ENCODE measurements around the gene FES. TPM values are rescaled to one million over a fixed set of nuclear protein-coding genes. Genes with fewer than 3 reads are reported as not detected.
"Not testable (repeated sequence)": the region's sequence is repeated elsewhere in the genome, so short reads cannot be mapped to it uniquely, and the experiment has no call there.

FES gene
- total RNA-seq, 1 donor from 2014 or later, result 91.5 TPM

DNA sequence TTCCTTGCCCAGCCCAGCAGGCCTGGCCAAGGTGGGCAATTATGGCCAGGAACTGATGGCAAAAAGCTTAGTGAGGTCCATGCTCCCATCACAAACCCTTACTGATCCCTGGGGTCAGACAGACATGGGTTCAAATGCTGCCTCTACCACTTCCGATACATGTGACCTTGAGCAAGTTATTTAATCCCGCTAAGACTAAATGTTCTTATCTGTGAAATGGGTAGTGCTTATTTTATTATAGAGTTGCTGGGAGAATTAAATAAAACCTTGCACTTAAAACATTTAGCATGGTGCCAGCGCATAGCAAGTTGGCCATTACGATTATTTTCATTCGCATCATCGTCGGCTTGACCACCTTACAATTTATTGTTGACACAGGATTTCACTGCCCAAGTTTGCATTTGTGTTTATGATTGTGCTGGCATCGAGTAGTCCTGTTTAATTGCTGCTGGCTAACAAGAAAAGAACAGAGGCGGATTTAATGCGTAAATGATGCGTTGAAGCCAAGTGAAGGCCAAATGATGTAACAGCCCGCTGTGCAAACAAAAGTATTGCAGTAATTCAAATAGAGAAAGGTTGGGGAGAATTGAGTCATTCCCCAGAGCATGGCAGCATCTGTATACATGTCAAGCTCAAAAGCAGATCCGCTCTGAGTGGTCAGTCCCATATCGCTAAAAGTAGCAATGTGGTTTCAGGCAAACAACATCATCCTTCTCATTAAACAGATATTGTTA, 23.2 kb upstream of the FES start:
- DNase-seq (ENCODE audit: extremely low read depth, low read depth, low spot score), result no peak

DNA sequence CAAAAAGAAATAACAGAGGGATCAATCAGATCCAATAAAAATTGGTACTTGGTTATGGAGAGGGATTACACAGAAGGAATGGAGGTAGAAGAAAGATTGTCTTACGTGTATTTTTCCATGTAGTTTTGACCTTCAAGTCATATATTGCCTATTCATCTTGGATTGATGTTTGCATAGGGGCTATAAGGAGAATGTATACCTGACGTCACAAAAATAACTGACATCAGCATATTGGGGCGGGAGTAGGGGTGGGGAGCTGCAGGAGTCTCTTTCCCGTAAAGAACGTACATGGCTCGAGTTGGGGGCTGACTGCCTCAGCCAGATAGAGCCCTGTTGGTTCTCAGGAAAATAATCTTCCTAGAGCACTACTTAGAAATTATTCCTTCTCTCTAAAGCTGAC, 21.8 kb upstream of the FES start:
- no peak for DNase-seq (ENCODE audit: extremely low read depth, low read depth, low spot score)

DNA sequence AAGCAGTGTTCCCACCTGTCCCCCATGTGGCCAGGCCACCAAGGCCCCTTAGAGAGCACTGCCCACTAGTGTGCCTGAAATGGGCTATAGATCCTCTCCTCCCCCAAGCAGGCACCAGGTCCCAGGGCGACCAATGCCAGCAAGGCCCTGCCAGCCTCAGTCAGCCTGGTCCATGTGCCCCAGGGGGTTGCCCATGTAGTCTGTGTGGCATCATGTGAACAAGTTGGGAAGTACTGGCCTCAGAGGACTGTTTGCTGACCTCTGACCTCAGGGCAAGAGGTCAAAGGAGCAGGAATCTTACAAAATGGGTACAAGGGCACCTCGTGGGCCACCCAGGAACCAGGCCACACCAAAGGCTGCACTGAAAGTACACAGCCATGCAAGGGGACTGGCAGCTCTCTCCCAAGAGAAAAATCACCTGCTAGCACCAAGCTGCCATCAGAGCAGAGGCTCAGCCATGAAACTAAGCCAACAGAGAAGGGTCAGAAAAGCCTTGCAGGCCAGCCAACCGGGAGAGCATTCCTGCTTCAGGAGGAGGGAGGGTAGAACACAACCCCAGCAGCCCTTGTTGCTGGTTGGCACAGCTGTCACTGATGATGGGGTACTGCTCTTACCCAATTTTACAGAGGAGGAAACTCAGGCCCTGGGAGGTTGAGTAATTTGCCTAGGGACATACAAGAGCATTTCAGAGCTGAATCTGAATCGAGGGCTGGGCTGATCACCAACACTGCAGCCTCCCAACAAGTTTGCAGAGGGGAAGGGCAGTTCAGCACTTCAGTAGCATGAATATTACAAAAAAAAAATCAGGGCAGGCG, 21.1 kb upstream of the FES start:
- DNase-seq (ENCODE audit: extremely low read depth, low read depth, low spot score), result no peak

DNA sequence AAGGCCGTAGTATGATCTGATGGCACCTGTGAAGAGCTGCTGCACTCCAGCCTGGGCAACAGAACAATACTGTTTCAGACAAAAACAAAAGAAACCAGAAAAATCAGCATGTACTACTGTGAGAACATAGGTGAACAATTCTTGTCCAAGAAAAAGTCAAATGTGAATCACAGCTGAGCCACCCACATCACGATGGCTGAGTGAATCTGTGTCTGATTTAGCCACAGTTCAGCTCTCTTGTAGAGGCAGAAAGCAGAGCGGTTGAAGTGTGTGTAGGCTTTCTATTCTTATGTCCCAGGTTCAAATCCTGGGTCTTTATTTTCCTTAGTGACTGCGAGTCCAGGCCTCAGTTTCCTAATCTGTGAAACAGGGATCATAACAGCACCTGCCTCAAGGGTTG, 20.3 kb upstream of the FES start:
- no peak for DNase-seq (ENCODE audit: extremely low read depth, low read depth, low spot score)

DNA sequence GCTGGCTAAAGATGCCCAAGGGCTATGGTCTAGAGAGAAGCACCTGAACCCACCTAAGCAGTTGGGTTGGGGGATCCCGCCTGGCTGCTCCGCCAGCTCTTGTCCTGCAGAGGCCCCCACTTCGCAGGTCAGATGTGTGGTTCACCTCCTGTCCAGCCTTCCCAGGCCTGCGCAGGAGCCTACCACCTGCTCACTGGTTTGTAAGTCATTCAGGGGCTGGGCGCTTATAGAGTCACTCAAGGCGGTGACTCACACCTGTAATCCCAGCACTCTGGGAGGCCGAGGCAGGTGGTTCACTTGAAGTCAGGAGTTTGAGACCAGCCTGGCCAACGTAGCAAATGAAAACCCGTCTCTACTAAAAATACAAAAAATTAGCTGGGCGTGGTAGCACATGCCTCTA, 19.8 kb upstream of the FES start:
- no peak for DNase-seq (ENCODE audit: extremely low read depth, low read depth, low spot score)

DNA sequence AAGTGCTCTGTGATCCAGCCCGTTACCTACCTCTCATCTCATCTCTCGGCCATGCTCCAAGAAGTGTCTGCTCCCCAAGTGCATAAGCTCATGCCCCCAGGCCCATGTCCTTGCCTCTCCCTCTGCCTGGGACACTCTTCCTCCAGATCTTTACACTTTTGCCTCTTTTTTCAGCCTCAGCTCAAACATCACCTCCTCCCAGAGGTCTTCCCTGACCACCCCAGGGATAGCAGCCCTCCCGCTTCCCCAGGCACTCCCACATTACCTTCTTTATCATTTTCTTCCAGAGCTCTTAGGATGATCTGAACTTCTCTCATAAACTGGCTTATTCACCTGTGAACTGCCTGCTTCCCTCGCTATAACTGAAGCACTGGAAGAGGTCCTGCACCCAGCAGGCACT, 18.6 kb upstream of the FES start:
- no peak for DNase-seq (ENCODE audit: extremely low read depth, low read depth, low spot score)

DNA sequence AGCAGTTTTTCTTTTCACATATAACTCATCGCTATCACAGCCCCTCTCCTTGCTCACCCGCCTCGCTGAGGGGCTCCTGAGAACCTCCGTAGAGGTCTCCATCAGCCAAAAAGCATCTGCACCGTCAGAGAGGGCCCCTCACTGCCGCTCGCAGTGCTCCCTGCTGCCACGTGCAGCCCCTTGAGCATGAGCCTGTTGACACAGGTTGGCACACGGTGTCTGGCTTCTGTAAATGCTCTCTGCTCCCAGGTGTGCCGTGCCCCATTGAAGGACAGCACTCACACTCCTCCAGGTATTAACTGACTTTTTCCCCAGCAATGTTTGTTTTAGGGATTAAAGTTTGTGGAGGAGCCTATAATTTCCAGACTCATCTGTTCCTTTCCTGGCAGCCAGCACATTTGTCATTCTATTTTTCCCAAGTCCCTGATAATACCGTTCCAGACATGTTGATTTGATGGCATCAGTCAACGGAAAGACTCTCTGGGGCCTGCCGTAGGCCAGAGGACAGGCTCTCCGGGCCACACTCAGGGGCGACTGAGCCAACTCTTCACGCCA, 18.1 kb upstream of the FES start:
- no peak for DNase-seq (ENCODE audit: extremely low read depth, low read depth, low spot score)

DNA sequence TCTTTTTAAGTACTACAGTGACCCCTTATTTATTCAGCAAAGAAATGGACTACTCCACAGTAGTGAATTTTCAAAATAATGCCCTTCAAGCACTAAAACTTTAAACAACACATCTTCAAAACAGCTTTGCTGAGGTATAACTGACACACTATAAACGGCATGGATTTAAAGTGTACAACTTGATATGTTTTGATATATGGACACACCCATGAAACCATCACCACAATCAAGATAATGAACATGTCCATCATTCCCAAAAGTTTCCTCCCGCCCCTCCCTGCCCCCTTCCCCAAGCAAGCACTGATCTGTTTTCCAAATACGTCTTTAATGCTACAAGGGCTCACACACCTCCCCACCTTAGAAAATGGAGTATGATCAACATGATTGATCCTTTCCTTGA, 17.5 kb upstream of the FES start:
- DNase-seq (ENCODE audit: extremely low read depth, low read depth, low spot score), result no peak

DNA sequence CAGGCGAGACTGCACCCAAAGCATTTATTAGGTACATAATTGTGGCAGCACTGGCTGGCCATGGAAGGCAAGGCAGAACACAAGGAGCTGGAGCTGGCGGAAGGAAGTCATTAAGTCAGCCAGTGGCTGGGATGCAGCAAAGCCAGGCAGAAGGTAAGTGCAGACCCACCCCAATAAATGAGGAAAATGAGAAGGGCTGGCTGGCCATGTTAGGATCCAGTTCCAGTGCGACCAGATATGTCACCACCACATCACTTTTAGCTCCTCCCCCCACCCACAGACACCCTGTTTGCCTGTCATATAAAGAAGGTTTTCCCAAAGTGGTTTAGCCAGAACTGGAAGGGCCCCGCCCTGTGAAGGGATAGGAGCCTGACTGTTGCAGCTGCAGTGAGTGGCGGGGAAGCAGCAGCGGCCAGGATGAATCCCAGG, 16.0 kb upstream of the FES start, which contains the start of gene FURIN:
TSS of gene FURIN (plus strand) at position 328 of the 429 bp plus-strand sequence. CDS start 7,153 bp downstream, outside the sequence.
- no peak for DNase-seq (ENCODE audit: extremely low read depth, low read depth, low spot score)

DNA sequence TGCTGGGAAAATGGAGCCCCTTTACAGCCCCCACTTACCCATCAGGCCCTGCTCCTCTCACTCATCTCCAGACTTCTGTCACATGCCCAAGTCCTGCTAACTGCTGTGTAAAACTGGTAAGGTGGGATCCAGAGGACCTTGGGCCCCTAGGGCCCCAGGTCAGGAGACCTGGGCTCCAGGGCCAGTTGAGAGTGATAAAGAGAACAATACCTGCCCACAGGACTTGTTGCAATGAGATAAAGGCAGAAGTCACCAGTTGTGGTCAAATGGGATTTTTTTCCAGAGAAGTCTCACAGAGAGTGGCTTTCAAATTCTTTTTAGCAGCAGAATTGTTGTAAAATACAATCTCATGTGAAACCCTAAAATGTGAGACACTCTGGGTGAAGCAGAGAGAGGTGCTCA, 15.2 kb upstream of the FES start:
- no peak for DNase-seq (ENCODE audit: extremely low read depth, low read depth, low spot score)

DNA sequence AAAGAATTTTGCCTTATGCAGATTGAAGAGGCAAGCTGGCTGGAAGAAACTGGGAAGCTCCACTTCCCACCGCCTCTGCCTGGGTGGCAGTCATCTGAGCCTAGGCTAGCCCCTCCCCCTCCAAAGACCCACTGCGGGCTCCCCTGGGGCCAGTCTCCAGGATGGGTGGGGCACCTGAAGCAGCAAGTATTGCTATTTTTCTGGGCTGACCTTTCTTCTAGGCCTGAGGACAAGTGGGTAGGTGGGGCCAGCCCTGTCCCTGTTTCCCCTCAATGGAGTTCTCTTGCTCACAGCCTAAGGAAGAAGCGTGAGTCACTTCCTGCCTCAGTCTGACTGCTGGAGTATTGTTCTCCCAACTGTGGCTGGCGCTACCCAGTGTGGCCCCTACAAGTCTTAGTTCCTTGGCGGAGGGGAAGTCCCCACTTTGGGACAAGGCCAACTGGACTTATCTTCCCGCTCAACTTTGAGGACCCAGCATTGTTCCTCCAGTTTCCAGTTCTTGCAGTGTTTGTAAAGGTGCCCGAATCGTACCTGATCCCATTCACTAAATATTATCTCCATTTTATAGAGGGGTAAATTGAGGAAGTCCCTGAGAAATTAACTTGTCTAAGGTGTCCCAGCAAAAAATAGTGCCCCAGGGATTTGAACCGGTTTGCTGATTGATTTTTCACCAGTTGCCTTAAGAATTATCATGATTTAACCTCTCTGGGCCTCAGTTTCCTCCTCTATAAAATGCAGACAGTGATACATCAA, 14.5 kb upstream of the FES start:
- DNase-seq (ENCODE audit: extremely low read depth, low read depth, low spot score), result no peak

DNA sequence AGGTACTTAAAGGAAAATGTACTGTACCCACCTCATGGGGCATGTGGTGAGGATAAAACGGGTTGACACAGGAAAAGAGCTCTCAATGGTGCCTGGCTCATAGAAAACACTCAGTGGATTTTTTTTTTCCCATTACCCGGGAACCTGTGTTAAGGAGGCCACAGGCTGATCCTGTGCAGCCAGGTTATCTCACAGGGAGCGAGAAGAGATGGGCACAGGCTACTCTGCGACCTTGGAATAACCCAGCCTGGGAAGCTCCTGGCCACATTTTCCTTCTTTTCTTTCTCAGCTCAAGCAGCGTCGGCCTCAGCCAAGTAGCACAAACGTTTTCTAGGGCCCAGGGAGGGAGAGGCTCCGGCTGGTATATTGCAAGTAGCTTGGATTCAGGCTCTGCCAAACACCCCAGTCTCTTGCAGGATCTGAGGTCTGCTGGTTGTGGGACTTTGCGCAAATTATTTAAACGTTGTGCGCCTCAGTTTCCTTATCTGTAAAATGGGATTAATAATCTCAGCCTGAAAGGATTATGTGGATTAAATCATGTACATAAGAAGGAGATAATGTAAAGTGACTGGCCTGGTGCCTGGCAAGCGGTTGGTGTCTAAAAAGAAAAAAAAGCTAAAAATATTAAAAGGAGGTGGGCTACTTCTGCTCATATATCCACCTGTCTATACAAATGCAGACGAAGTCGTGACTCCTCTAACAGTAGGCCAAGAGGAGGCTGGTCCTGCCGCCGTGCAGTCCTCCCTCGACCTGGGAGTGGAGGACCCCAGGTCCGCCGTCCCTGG, 13.8 kb upstream of the FES start:
- no peak for DNase-seq (ENCODE audit: extremely low read depth, low read depth, low spot score)

DNA sequence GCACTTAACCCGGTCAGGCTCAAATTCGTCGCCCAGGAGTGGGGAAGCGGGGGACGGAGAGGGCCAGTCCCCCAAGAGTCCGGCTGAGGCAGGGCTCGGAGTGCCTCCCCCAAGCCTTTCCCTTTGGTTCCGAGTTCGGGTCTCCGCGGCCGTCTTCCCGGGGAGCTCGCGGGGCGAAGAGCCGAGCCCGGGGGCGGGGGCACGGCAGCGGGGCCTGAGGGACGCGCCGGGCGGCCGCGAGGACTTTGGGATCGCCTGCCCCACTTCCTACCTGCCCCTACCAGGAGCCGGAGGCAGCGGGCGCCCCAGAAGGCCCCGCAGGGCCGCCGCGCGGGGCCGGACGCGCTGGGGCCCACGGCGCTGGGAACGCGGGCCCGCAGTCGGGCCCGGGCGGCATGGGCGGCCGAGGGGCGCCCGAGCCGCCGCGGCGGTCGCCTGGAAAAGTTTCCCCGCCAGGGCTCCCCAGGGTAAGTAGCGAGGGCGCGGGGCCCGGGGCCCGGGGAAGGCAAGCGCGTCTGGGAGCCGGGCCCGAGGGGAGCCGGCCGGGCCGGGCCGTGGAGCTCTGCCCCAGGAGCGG, 13.1 kb upstream of the FES start:
- no peak for DNase-seq (ENCODE audit: extremely low read depth, low read depth, low spot score)

DNA sequence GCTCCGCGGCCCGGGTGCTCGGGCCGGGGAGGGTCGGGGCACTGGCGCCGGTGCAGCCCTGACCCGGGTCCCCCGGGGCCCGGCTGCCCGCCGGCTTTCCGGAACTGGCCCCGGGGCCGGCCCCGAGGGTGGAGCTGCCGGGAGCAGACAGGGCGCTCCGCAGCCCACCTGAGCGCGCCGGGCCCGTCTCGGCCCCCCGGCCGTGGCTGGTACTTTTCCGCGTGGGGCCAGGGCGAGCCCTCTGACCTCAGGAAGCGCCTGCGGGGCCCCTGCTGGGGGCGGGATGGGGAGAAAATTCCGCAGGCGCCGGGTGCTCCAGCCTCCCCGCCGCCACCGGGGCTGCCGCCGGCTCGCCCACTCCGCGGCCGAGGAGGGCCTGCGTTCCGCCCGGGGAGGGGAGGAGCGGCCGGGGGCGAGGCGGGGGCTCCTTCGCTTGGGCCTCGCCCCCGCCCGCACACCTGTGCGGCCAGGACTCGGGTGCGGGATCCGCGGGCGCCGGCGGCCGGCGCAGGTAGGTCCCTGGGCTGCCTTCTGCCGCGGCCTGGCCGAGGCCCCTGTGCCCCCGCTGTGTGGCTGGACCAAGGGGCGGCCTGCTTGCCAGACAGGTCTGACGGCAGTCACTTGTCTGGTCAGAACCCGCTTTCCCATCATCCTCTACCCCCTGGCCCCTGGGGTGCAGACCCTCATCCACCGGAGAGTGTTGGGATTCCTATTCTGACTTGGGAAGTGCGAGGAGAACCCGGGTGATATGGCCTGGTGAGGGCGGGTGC, 12.4 kb upstream of the FES start:
- DNase-seq (ENCODE audit: extremely low read depth, low read depth, low spot score), result no peak

DNA sequence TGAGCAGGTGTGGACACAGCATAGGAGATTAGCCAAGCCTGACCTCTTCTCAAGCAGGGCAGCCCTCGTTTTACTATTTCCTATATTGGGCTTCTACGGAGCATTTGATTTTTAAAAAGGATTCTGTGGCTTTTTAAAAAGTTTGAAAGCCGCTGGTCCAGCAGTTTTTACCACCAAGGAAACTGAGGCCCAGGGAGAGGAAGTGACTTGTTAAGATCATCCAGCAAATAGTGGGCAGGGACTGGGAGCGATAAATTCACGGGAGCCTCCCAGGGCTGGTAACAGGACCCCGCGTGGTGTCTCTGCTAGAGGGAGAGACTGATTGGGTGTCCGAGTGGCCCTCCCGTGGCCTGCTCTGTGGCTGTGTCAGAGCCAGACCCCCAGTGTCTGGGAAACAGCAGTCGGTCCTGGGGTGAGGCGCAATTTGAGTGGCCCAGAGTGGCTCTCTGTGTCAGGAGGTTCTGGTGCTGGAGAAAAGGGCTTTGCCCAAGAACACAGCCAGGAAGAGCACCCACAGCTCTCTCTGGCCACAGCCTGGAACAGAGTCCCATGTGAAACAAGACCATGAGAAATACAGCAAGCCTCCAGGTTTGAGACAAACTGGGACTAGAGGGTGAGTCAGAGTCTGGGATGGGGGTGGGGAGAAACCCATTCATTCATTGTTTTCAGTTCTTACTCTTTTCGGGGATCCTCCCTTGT, 11.7 kb upstream of the FES start:
- DNase-seq (ENCODE audit: extremely low read depth, low read depth, low spot score), result no peak

DNA sequence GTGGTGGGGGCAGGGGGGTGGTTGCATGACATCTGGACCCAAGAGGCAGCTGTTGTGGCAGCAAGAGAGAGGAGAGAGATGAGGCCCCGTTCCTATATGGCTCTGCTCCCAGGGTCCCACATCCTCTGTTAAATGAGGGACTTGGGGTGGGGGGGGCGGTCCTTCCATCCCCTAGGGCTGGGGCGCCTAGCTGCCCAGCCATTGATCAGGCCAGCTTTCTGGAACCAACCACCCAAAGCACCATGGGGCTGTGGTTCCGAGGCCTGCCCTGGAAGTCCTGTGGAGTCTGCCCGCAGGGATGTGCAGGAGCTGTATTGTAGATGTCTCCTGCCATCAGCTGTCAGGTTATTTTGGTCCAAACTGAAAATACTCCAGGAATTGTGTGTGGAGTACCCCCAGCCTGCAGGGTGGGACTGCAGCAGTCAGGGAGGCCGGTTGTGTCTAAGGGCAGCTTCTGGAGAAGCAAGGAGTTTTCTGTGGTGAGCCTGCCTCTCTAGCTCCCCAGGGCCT, 10.8 kb upstream of the FES start:
- DNase-seq (ENCODE audit: extremely low read depth, low read depth, low spot score), result no peak

DNA sequence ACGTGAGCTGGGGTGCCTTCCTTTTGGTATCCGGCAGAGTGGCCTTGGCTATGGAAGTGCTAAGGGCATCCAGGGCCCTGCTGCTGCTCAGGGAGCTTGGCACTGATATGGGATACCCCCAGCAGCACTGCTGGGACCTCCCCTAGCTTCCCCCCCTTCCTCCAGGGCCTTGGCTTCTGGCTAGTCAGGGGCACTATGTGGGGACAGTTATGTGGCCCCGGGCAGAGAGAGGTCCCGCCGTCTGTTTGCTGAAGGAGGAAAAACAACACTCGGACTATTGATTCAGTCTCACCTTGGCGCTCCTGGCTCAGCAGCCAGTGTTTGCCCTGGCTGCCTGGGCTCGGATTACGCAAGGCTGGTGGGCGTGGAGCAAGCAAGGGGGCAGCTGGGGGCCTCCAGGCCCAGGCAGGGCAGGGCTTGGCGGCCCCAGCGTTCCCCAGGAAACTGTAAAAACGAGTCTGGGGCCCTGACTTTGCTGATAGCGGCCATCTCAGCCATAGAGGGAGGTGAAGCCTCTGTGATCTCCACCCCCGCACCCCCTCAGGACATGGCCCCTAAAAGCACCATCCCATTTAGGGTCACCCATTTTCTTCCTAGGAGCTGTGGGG, 10.2 kb upstream of the FES start:
- DNase-seq (ENCODE audit: extremely low read depth, low read depth, low spot score), result no peak

DNA sequence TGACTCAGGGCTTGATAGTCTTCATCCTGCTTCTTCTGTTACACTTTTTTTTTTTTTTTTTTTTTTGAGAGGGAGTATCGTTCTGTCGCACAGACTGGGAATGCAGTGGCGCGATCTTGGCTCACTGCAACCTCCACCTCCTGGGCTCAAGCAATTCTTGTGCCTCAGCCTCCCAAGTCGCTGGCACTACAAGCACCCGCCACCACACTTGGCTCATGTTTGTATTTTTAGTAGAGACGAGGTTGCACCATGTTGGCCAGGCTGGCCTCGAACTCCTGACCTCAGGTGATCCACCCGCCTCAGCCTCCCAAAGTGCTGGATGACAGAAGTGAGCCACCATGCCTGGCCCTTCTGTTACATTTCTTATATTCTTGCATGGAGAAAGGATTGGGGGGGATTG, 9.3 kb upstream of the FES start:
- not testable (repeated sequence) for DNase-seq (ENCODE audit: extremely low read depth, low read depth, low spot score)
